ENCODE measurements around the gene ADARB2.

GRCh38 chr10:1156921-1157614 lies 580.3 kb downstream of the ADARB2 start:
- TF ChIP-seq, protein P1, sequence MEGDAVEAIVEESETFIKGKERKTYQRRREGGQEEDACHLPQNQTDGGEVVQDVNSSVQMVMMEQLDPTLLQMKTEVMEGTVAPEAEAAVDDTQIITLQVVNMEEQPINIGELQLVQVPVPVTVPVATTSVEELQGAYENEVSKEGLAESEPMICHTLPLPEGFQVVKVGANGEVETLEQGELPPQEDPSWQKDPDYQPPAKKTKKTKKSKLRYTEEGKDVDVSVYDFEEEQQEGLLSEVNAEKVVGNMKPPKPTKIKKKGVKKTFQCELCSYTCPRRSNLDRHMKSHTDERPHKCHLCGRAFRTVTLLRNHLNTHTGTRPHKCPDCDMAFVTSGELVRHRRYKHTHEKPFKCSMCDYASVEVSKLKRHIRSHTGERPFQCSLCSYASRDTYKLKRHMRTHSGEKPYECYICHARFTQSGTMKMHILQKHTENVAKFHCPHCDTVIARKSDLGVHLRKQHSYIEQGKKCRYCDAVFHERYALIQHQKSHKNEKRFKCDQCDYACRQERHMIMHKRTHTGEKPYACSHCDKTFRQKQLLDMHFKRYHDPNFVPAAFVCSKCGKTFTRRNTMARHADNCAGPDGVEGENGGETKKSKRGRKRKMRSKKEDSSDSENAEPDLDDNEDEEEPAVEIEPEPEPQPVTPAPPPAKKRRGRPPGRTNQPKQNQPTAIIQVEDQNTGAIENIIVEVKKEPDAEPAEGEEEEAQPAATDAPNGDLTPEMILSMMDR (IDR thresholded peaks at IDR 0.05; ENCODE audit: insufficient read depth, low read length) = no peak
- no peak for TF ChIP-seq REST (IDR thresholded peaks at IDR 0.05; ENCODE audit: insufficient replicate concordance, low read depth)
- TF ChIP-seq POLR2AphosphoS5 (IDR thresholded peaks at IDR 0.05; ENCODE audit: low read depth) = no peak

Measured in HL-60 (cell line).